PC-3 (cell line): ENCODE results near the gene ACP7. TPM values are rescaled to one million over a fixed set of nuclear protein-coding genes. Genes with fewer than 3 reads are reported as not detected.

ENCODE experiments used
- ATAC-seq: fragments of 200-7000 bp; cut with Tn5 transposase; 2 replicates; pipeline ENCODE4 v1.9.1; 2020; ENCODE audit warnings: mild to moderate bottlenecking, moderate library complexity
- BruUV-seq: library from RNA; stranded (reverse); fragments of 400-500 nt; replicated peaks from 2 replicates; lab custom pipeline; 2021; lab: Mats Ljungman, UMichigan
- CTCF ChIA-PET: fragments of 300-600 bp; sonication (Branson Sonifier 250); formaldehyde crosslinking; loops from one replicate; lab custom pipeline; 2022; ENCODE audit warnings: antibody characterized with exemption; lab: Charles Lee
- POLR2A ChIA-PET: fragments of 300-600 bp; sonication (Branson Sonifier 250); formaldehyde crosslinking; loops from one replicate; lab custom pipeline; 2022; ENCODE audit warnings: antibody characterized with exemption; ENCODE audit not compliant: unreplicated experiment; lab: Charles Lee
- DNase-seq: peaks from one replicate; pipeline ENCODE4 v3.0.0-alpha.2; 2015
- H2AFZ ChIP-seq: fragments of 300-600 bp; sonication (generic); 2 replicates; pipeline ENCODE4 v1.6.0; 2016; ENCODE audit warnings: antibody characterized with exemption, low read length
- H3F3A ChIP-seq: fragments of 300-600 bp; sonication (generic); one replicate; pipeline ENCODE4 v1.6.0; 2017; ENCODE audit warnings: antibody characterized with exemption, low read length, control low read depth, mild to moderate bottlenecking; ENCODE audit not compliant: unreplicated experiment
- H3K27ac ChIP-seq: fragments of 300-600 bp; sonication (generic); 2 replicates; pipeline ENCODE4 v1.5.1; 2016; ENCODE audit warnings: mild to moderate bottlenecking, low read length
- H3K27me3 ChIP-seq: fragments of 300-600 bp; sonication (generic); 2 replicates; pipeline ENCODE4 v1.6.1; 2016; ENCODE audit warnings: low read length, mixed read lengths
- H3K36me3 ChIP-seq: fragments of 300-600 bp; sonication (generic); 2 replicates; pipeline ENCODE4 v1.6.1; 2016; ENCODE audit warnings: low read depth, mixed run types, low read length, mixed read lengths
- H3K4me1 ChIP-seq: fragments of 300-600 bp; sonication (generic); 2 replicates; pipeline ENCODE4 v1.5.1; 2016; ENCODE audit warnings: low read length; ENCODE audit not compliant: insufficient read depth
- H3K4me2 ChIP-seq: fragments of 300-600 bp; sonication (generic); 2 replicates; pipeline ENCODE4 v1.6.0; 2016; ENCODE audit warnings: low read length
- H3K4me3 ChIP-seq: fragments of 300-600 bp; sonication (generic); 2 replicates; pipeline ENCODE4 v1.5.1; 2016; ENCODE audit warnings: mild to moderate bottlenecking, low read length, mixed read lengths
- H3K79me2 ChIP-seq: fragments of 300-600 bp; sonication (generic); 2 replicates; pipeline ENCODE4 v1.6.1; 2017; ENCODE audit warnings: low read length, mixed read lengths
- H3K9ac ChIP-seq: fragments of 300-600 bp; sonication (generic); 2 replicates; pipeline ENCODE4 v1.6.0; 2016; ENCODE audit warnings: mild to moderate bottlenecking, low read length
- H3K9me2 ChIP-seq: fragments of 300-600 bp; sonication (generic); replicated peaks from 2 replicates; pipeline ENCODE4 v1.6.1; 2016; ENCODE audit warnings: mixed run types, low read length, mixed read lengths
- H3K9me3 ChIP-seq: fragments of 300-600 bp; sonication (generic); 2 replicates; pipeline ENCODE4 v1.6.1; 2016; ENCODE audit warnings: low read length, mixed read lengths
- H4K20me1 ChIP-seq: fragments of 300-600 bp; sonication (generic); 2 replicates; pipeline ENCODE4 v1.6.1; 2016; ENCODE audit warnings: low read length, mixed read lengths
- CTCF ChIP-seq: fragments of 300-600 bp; sonication (generic); conservative IDR thresholded peaks from 2 replicates; pipeline ENCODE4 v1.5.1; 2017; ENCODE audit warnings: antibody characterized with exemption, low read depth, mild to moderate bottlenecking, low read length
- EZH2 ChIP-seq: fragments of 300-600 bp; sonication (generic); IDR thresholded peaks from one replicate; pipeline ENCODE4 v1.6.1; 2017; ENCODE audit warnings: antibody characterized with exemption, mild to moderate bottlenecking, low read length; ENCODE audit not compliant: unreplicated experiment
- EZH2phosphoT487 ChIP-seq: fragments of 300-600 bp; sonication (generic); IDR thresholded peaks from 2 replicates; pipeline ENCODE4 v1.6.1; 2018; ENCODE audit warnings: mild to moderate bottlenecking, antibody characterized with exemption, low read length, borderline replicate concordance
- intact Hi-C: fragments of 100-400 bp; cut with micrococcal nuclease; formaldehyde crosslinking; loops from 2 replicates; pipeline ENCODE4 v1.9.0; 2023
- total RNA-seq: library from RNA; depleted of rRNA; stranded (reverse); fragments of >200 nt; gene quantifications from 2 replicates; pipeline ENCODE4 v1.2.3, GENCODE V29; 2014

Gene ACP7
- total RNA-seq, 1 experiment from 2014 or later: 5.0 TPM

DNA sequence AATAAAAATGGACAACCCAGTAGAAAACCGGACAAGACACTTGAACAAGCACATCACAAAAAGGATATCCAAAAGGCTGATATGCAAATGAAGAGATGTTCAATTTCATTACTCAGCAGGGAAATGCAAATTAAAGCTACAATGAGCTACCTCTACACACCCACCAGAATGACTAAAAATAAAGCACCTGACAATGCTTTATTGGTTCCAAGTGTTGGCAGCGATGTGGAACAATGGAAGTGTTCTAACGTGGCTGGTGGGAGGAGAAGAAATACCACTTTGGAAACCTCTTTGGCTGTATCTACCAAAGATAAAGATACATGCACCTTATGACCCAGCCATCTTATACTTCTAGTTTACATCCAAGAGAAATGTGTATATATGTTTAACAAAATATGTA lies 3.7 kb upstream of the ACP7 start:
- Histone ChIP-seq H3K4me3 (no peak overlapping the region), H3K9me3 (no peaks in the 10 kb centered on the region), H2AFZ (no peak overlapping the region), H3K4me2 (no peak overlapping the region), H3K36me3 (no peaks in the 10 kb centered on the region), H3F3A (peaks cover 4% of the 10 kb centered on the region), H3K27me3 (no peaks in the 10 kb centered on the region), H3K27ac (no peak overlapping the region; the same call in 1 of the 2 replicates), H4K20me1 (no peaks in the 10 kb centered on the region), H3K79me2 (peaks cover 35% of the 10 kb centered on the region), H3K4me1 (peaks cover 31% of the 10 kb centered on the region), H3K9ac (no peak overlapping the region), H3K9me2 (no peaks in the 10 kb centered on the region)
- intact Hi-C loops: no loop called here
- POLR2A ChIA-PET: no interaction called here
- TF ChIP-seq EZH2: no peak
- no peak for TF ChIP-seq CTCF
- no peak for TF ChIP-seq EZH2phosphoT487
- ATAC-seq (no peak), DNase-seq (peak; percentile 9)
- CTCF ChIA-PET: no interaction called here
- BruUV-seq: no TSS peak

GRCh38 chr19:39082167-39082566 lies 2.0 kb upstream of the ACP7 start:
- no peak for DNase-seq
- H3K9me3 ChIP-seq: no peaks in the 10 kb centered on the region
- no peaks in the 10 kb centered on the region for H4K20me1 ChIP-seq
- H3K4me1 ChIP-seq: peaks cover 31% of the 10 kb centered on the region
- ChIA-PET POLR2A (no interaction called here), CTCF (interaction anchor here (0.6 kb wide), 1 partner anchor 356 kb away, joined by 4 read pairs; no protein-coding TSS in a partner anchor)
- H3K4me3 ChIP-seq: peak overlapping the region; percentile 93
- H3K36me3 ChIP-seq: no peaks in the 10 kb centered on the region
- H3F3A ChIP-seq: peaks cover 4% of the 10 kb centered on the region
- peak overlapping the region; percentile 90 for H3K4me2 ChIP-seq
- H3K79me2 ChIP-seq: peaks cover 33% of the 10 kb centered on the region
- peak overlapping the region; percentile 78 for H3K9ac ChIP-seq
- peak overlapping the region; percentile 56; the same call in 1 of the 2 replicates for H3K27ac ChIP-seq
- BruUV-seq: no TSS peak
- peak overlapping the region; percentile 76; the same call in 1 of the 2 replicates for H2AFZ ChIP-seq
- TF ChIP-seq CTCF: no peak
- no peak for TF ChIP-seq EZH2phosphoT487
- TF ChIP-seq EZH2: no peak
- ATAC-seq: no peak
- no peaks in the 10 kb centered on the region for H3K27me3 ChIP-seq
- intact Hi-C loops: no loop called here
- no peaks in the 10 kb centered on the region for H3K9me2 ChIP-seq
